BJ (cell line): ENCODE results near the gene LINC01488. TPM values are rescaled to one million over a fixed set of nuclear protein-coding genes. Genes with fewer than 3 reads are reported as not detected.

Experiments
- CTCF ChIA-PET: fragments of 350-600 bp; formaldehyde crosslinking; extraction: SDS; loops from one replicate; lab custom pipeline; 2021; ENCODE audit warnings: antibody characterized with exemption, inconsistent platforms; lab: Yijun Ruan, JAX
- POLR2A ChIA-PET: fragments of 300-600 bp; sonication (Branson Sonifier 250); formaldehyde crosslinking; extraction: SDS; loops from one replicate; lab custom pipeline; 2021; ENCODE audit warnings: antibody characterized with exemption; lab: Charles Lee
- DNase-seq: peaks from one replicate; pipeline ENCODE4 v3.0.0-alpha.2; 2011; ENCODE audit warnings: low read depth
- H3K27me3 ChIP-seq: 2 replicates; pipeline ENCODE4 v1.6.0; 2011; ENCODE audit warnings: low read length; ENCODE audit not compliant: control insufficient read depth, insufficient read depth
- H3K36me3 ChIP-seq: 2 replicates; pipeline ENCODE4 v1.5.1; 2011; ENCODE audit warnings: low read length; ENCODE audit not compliant: control insufficient read depth, insufficient read depth
- H3K4me3 ChIP-seq: 2 replicates; pipeline ENCODE4 v1.5.1; 2011; ENCODE audit warnings: low read depth, mild to moderate bottlenecking, control low read depth, low read length
- CTCF ChIP-seq: IDR thresholded peaks from 2 replicates; pipeline ENCODE4 v1.5.1; 2011; ENCODE audit warnings: low read depth, mild to moderate bottlenecking, control low read depth, inconsistent platforms, low read length, moderate library complexity; ENCODE audit not compliant: insufficient read depth
- polyA plus RNA-seq: library from polyadenylated mRNA; depleted of rRNA; stranded (reverse); fragments of >200 nt; gene quantifications from 2 replicates; pipeline ENCODE4 v1.2.3, GENCODE V29; 2011

LINC01488 gene
- polyA plus RNA-seq, 1 experiment = not detected

- no peaks in the 10 kb centered on the region for H3K36me3 ChIP-seq
- no peak for DNase-seq
- ChIA-PET POLR2A (no interaction called here), CTCF (interaction anchor here (0.7 kb wide), 1 partner anchor 801 kb away, joined by 3 read pairs; no protein-coding TSS in a partner anchor)
- no peak for TF ChIP-seq CTCF
- H3K27me3 ChIP-seq = no peaks in the 10 kb centered on the region
- no peak overlapping the region for H3K4me3 ChIP-seq
Observed at GRCh38 chr11:69466039-69466438, 15.4 kb upstream of the LINC01488 start.

- ChIA-PET POLR2A (no interaction called here), CTCF (interaction anchor here (0.8 to 1.1 kb wide), 2 partner anchors 122 to 174 kb away, joined by 3 read pairs; no protein-coding TSS in a partner anchor)
- Histone ChIP-seq H3K36me3 (no peaks in the 10 kb centered on the region), H3K4me3 (no peak overlapping the region), H3K27me3 (no peaks in the 10 kb centered on the region)
- no peak for TF ChIP-seq CTCF
- DNase-seq = no peak
Observed at GRCh38 chr11:69467196-69467595, 14.3 kb upstream of the LINC01488 start.

GRCh38 chr11:69467646-69468045 lies 13.8 kb upstream of the LINC01488 start:
- ChIA-PET POLR2A (no interaction called here), CTCF (interaction anchor here (1.1 kb wide), 1 partner anchor 121 kb away, joined by 3 read pairs; no protein-coding TSS in a partner anchor)
- Histone ChIP-seq H3K4me3 (no peak overlapping the region), H3K27me3 (no peaks in the 10 kb centered on the region), H3K36me3 (no peaks in the 10 kb centered on the region)
- TF ChIP-seq CTCF = no peak
- DNase-seq = no peak

- CTCF ChIA-PET = no interaction called here
- TF ChIP-seq CTCF = no peak
- POLR2A ChIA-PET = no interaction called here
- no peaks in the 10 kb centered on the region for H3K27me3 ChIP-seq
- no peaks in the 10 kb centered on the region for H3K36me3 ChIP-seq
- no peak overlapping the region for H3K4me3 ChIP-seq
- DNase-seq = no peak
Observed at GRCh38 chr11:69468221-69468620, 13.2 kb upstream of the LINC01488 start.

GRCh38 chr11:69468911-69469885 lies 12.3 kb upstream of the LINC01488 start:
- no peaks in the 10 kb centered on the region for H3K36me3 ChIP-seq
- ChIA-PET CTCF (interaction anchor here (1.5 kb wide), 1 partner anchor 17 kb away, joined by 4 read pairs; no protein-coding TSS in a partner anchor), POLR2A (no interaction called here)
- DNase-seq = no peak
- H3K27me3 ChIP-seq = no peaks in the 10 kb centered on the region
- no peak for TF ChIP-seq CTCF
- no peak overlapping the region for H3K4me3 ChIP-seq
